Neural cell (in vitro differentiated cells): Measurements from ENCODE around the gene ARMC2. TPM values are rescaled to one million over a fixed set of nuclear protein-coding genes. Genes with fewer than 3 reads are reported as not detected.

ENCODE experiments used
- H2AFZ ChIP-seq: fragments of 200-600, 300-800 bp; sonication (generic), shearing (Covaris generic); 2 replicates; pipeline ENCODE4 v1.6.0; 2014; ENCODE audit warnings: low read depth, mild to moderate bottlenecking, antibody characterized with exemption, low read length, moderate library complexity
- H3F3A ChIP-seq: fragments of 200-600 bp; shearing (Covaris generic); 2 replicates; pipeline ENCODE4 v1.6.1; 2016; ENCODE audit warnings: mild to moderate bottlenecking, moderate library complexity, mixed read lengths, antibody characterized with exemption, low read length; ENCODE audit not compliant: insufficient read depth, poor library complexity, severe bottlenecking
- H3K27ac ChIP-seq: fragments of 200-600, 300-800 bp; sonication (generic), shearing (Covaris generic); 2 replicates; pipeline ENCODE4 v1.5.1; 2014; ENCODE audit warnings: mild to moderate bottlenecking, low read length, moderate library complexity
- H3K27me3 ChIP-seq: fragments of 300-800, 200-600 bp; sonication (generic), shearing (Covaris generic); 2 replicates; pipeline ENCODE4 v1.6.0; 2014; ENCODE audit warnings: mild to moderate bottlenecking, low read depth, low read length, moderate library complexity; ENCODE audit not compliant: insufficient read depth
- H3K36me3 ChIP-seq: fragments of 300-800, 200-600 bp; sonication (generic), shearing (Covaris generic); 2 replicates; pipeline ENCODE4 v1.5.1; 2014; ENCODE audit warnings: mild to moderate bottlenecking, antibody characterized with exemption, low read length, moderate library complexity; ENCODE audit not compliant: insufficient read depth
- H3K4me2 ChIP-seq: fragments of 300-800, 200-600 bp; sonication (generic), shearing (Covaris generic); 2 replicates; pipeline ENCODE4 v1.6.0; 2014; ENCODE audit warnings: mild to moderate bottlenecking, low read length
- H3K4me3 ChIP-seq: fragments of 300-800, 200-600 bp; sonication (generic), shearing (Covaris generic); 2 replicates; pipeline ENCODE4 v1.5.1; 2014; ENCODE audit warnings: mild to moderate bottlenecking, low read length, moderate library complexity
- H3K79me2 ChIP-seq: fragments of 200-600 bp; shearing (Covaris generic); replicated peaks from 2 replicates; pipeline ENCODE4 v1.6.0; 2014; ENCODE audit warnings: mild to moderate bottlenecking, low read length, moderate library complexity; ENCODE audit not compliant: insufficient read depth
- H3K9ac ChIP-seq: fragments of 300-800, 200-600 bp; sonication (generic), shearing (Covaris generic); 2 replicates; pipeline ENCODE4 v1.6.1; 2016; ENCODE audit warnings: mild to moderate bottlenecking, low read length, mixed read lengths
- H3K9me2 ChIP-seq: fragments of 200-600 bp; shearing (Covaris generic); 2 replicates; pipeline ENCODE4 v1.6.1; 2016; ENCODE audit warnings: mild to moderate bottlenecking, low read length, mixed read lengths; ENCODE audit not compliant: insufficient read depth
- H3K9me3 ChIP-seq: fragments of 200-600, 300-800 bp; sonication (generic), shearing (Covaris generic); 2 replicates; pipeline ENCODE4 v1.6.1; 2016; ENCODE audit warnings: mild to moderate bottlenecking, mixed run types, low read length, moderate library complexity, mixed read lengths
- H4K20me1 ChIP-seq: fragments of 200-600 bp; shearing (Covaris generic); 2 replicates; pipeline ENCODE4 v1.6.1; 2016; ENCODE audit warnings: mild to moderate bottlenecking, mixed run types; ENCODE audit not compliant: insufficient read depth
- CTCF ChIP-seq: fragments of 450-650 bp; IDR thresholded peaks from 2 replicates; pipeline ENCODE4 v1.5.1; 2014; ENCODE audit warnings: antibody characterized with exemption, mild to moderate bottlenecking, moderate library complexity; ENCODE audit not compliant: poor library complexity, severe bottlenecking
- EP300 ChIP-seq: fragments of 450-650 bp; conservative IDR thresholded peaks from 2 replicates; pipeline ENCODE4 v1.6.1; 2014; ENCODE audit warnings: antibody characterized with exemption, mild to moderate bottlenecking, moderate library complexity; ENCODE audit not compliant: poor library complexity, severe bottlenecking
- EZH2 ChIP-seq: fragments of 200-600, 300-800 bp; shearing (Covaris generic), sonication (generic); IDR thresholded peaks from 2 replicates; pipeline ENCODE4 v1.6.1; 2014; ENCODE audit warnings: antibody characterized with exemption, low read length, borderline replicate concordance, mild to moderate bottlenecking; ENCODE audit not compliant: insufficient read depth, poor library complexity, severe bottlenecking
- MXI1 ChIP-seq: fragments of 450-650 bp; conservative IDR thresholded peaks from 2 replicates; pipeline ENCODE4 v1.6.1; 2014; ENCODE audit warnings: antibody characterized with exemption, mild to moderate bottlenecking; ENCODE audit not compliant: poor library complexity, severe bottlenecking
- POLR2AphosphoS5 ChIP-seq: IDR thresholded peaks from 2 replicates; pipeline ENCODE4 v1.6.1; 2012
- RAD21 ChIP-seq: fragments of 450-650 bp; conservative IDR thresholded peaks from 2 replicates; pipeline ENCODE4 v1.6.1; 2014; ENCODE audit warnings: antibody characterized with exemption, mild to moderate bottlenecking, moderate library complexity
- REST ChIP-seq: IDR thresholded peaks from 2 replicates; pipeline ENCODE4 v1.6.1; 2012; ENCODE audit warnings: borderline replicate concordance
- SMC3 ChIP-seq: fragments of 450-650 bp; conservative IDR thresholded peaks from 2 replicates; pipeline ENCODE4 v1.6.1; 2014; ENCODE audit warnings: antibody characterized with exemption, mild to moderate bottlenecking, moderate library complexity; ENCODE audit not compliant: poor library complexity
- TAF1 ChIP-seq: IDR thresholded peaks from 2 replicates; pipeline ENCODE4 v1.6.1; 2012; ENCODE audit warnings: low read depth
- polyA plus RNA-seq: library from polyadenylated mRNA; depleted of rRNA; stranded (reverse); fragments of >200 nt; gene quantifications from 2 replicates; pipeline ENCODE4 v1.2.3, GENCODE V29; 2014

The ARMC2 gene
- polyA plus RNA-seq, 1 donor from 2014 or later: 18.6 TPM

- H3K4me2 ChIP-seq: no peak overlapping the region
- H3K27ac ChIP-seq: no peak overlapping the region
- no peak overlapping the region for H3K4me3 ChIP-seq
- TF ChIP-seq EZH2 (no peak), EP300 (no peak), SMC3 (no peak), REST (no peak), MXI1 (no peak), TAF1 (no peak), CTCF (no peak), POLR2AphosphoS5 (no peak), RAD21 (no peak)
- no peaks in the 10 kb centered on the region for H3K9me2 ChIP-seq
- H3K27me3 ChIP-seq: no peaks in the 10 kb centered on the region
- no peaks in the 10 kb centered on the region for H3K79me2 ChIP-seq
- H3K36me3 ChIP-seq: peaks cover 7% of the 10 kb centered on the region
- H3K9ac ChIP-seq: no peak overlapping the region
- H3F3A ChIP-seq: no peaks in the 10 kb centered on the region
- no peak overlapping the region for H2AFZ ChIP-seq
- H3K9me3 ChIP-seq: no peaks in the 10 kb centered on the region
- no peaks in the 10 kb centered on the region for H4K20me1 ChIP-seq
Measured at GRCh38 chr6:108874470-108875160, 26.4 kb downstream of the ARMC2 start.

- no peak for TF ChIP-seq POLR2AphosphoS5
- H3K9me3 ChIP-seq: no peaks in the 10 kb centered on the region
- no peaks in the 10 kb centered on the region for H3K9me2 ChIP-seq
- no peaks in the 10 kb centered on the region for H3F3A ChIP-seq
- H3K4me3 ChIP-seq: no peak overlapping the region
- no peaks in the 10 kb centered on the region for H3K27me3 ChIP-seq
- H3K79me2 ChIP-seq: no peaks in the 10 kb centered on the region
- H3K27ac ChIP-seq: no peak overlapping the region
- H3K4me2 ChIP-seq: no peak overlapping the region
- no peak overlapping the region for H3K9ac ChIP-seq
- peaks cover 7% of the 10 kb centered on the region for H3K36me3 ChIP-seq
- no peaks in the 10 kb centered on the region for H4K20me1 ChIP-seq
- no peak overlapping the region for H2AFZ ChIP-seq
Measured at GRCh38 chr6:108875161-108875555, 26.9 kb downstream of the ARMC2 start.
